Measurements from ENCODE around the gene DLG5. TPM values are rescaled to one million over a fixed set of nuclear protein-coding genes. Genes with fewer than 3 reads are reported as not detected.
"Not testable (repeated sequence)": the region's sequence is repeated elsewhere in the genome, so short reads cannot be mapped to it uniquely, and the experiment has no call there.

Gene DLG5
- polyA plus RNA-seq, 4 donors = 7.8 to 35.9 (median 11.4) TPM

DNA sequence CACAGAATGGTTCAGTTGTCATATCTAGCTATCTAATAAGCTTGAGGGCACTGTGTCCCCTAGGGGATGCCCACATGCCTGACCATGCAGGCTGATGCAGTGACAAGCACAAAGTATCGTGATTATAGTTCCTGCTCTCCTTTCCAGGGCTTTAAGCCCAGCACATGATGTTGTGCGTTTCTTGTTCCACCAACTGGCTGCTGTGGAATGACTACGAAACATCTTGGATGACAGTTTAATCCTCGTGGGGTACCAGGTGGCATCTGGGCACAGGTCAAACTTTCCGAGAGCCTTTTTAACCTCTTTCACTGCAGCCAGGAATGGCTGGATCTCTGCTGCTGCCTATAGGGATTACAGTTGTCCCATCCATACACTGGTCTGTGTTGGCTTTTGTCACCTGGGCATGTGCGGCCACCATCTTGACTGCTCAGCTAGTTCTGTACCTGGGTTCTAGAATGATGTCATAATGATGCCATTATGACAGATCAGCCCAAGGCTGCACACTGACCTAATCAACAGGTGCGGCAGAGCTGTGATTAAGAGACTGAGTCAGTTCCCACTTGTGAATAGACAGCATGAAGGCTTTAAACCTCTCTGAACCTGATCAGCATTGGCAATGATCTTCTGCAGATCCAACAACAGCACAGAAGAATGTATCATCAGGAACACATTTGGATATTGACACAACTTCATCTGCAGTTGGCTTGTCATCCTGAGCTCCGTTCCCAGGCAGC, 144.1 kb downstream of the DLG5 start:
- H3K4me3 ChIP-seq (ENCODE audit: low read depth in 1 of 3, low read length in 3 of 3) = no peak overlapping the region
- H3K27ac ChIP-seq (ENCODE audit: low read depth in 1 of 3, low read length in 2 of 3) = no peak overlapping the region
- peaks cover 0 to 3% of the 10 kb centered on the region in 2 donors for H3K9me3 ChIP-seq (ENCODE audit: control insufficient read depth in 2 of 2, insufficient read depth in 1 of 2, low read depth in 1 of 2, low read length in 1 of 2)
- no peaks in the 10 kb centered on the region for H3K27me3 ChIP-seq (ENCODE audit: control insufficient read depth in 3 of 3, insufficient read depth in 3 of 3, low read length in 3 of 3)
- H3K36me3 ChIP-seq (ENCODE audit: control insufficient read depth in 3 of 3, insufficient read depth in 2 of 3, low read depth in 1 of 3, low read length in 3 of 3) = peaks cover 0 to 58% (median 3%) of the 10 kb centered on the region in 3 donors
- 91 to 95% (median 92%) methylated on average over 8 of the region's 8 CpGs for WGBS, 3 donors
- no peak for DNase-seq
- FAIRE-seq = no peak
- no peaks in the 10 kb centered on the region for H3K4me1 ChIP-seq (ENCODE audit: control insufficient read depth in 3 of 3, insufficient read depth in 2 of 3, low read depth in 1 of 3, low read length in 2 of 3)

DNA sequence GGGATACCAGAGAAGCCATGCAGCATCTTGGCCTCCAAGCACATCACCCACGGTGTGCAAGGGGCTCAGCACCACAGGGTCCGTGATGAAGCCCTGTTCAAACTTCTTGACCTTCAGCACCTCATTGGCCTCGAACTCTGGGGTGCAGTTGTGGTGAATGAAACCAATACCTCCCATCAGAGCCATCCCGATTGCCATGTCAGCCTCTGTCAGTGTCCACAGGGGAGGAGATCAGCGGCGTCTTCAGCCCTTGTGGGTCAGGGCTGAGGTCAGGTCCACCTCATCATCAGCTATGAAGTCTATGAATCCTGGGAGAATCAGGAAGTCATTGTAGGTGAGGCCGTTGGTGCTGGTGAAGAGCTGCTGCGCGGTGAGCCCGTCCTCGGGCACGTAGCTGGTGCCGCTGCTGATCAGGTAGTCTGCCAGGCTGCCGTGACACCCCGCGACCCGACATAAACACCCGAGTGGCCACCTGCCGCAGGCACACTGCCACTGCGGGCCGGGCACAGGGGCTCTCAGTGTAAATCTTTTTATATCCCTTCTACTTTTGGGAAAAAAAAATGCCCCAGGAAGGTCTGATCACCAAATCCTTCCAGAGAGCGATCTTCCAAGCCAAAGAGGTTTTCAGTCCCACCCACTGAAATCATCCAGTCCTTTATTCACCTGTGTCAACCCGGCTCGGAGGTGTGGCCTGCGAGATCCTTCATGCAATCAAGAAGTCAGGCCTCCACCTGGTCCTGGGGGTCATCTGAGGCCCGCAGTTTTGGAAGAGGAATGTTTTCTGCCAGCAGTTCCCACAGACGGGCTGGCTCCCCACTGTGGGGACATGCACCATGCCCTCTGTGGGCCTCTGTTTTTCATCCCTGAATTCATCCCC, 144.9 kb downstream of the DLG5 start:
- FAIRE-seq (no peak), DNase-seq (no peak)
- 91 to 94% (median 94%) methylated on average over 27 of the region's 27 CpGs for WGBS, 3 donors
- no peaks in the 10 kb centered on the region for H3K27me3 ChIP-seq (ENCODE audit: control insufficient read depth in 3 of 3, insufficient read depth in 3 of 3, low read length in 3 of 3)
- H3K4me1 ChIP-seq (ENCODE audit: control insufficient read depth in 3 of 3, insufficient read depth in 2 of 3, low read depth in 1 of 3, low read length in 2 of 3) = no peaks in the 10 kb centered on the region
- no peak overlapping the region for H3K27ac ChIP-seq (ENCODE audit: low read depth in 1 of 3, low read length in 2 of 3)
- peaks cover 0 to 52% (median 3%) of the 10 kb centered on the region in 3 donors for H3K36me3 ChIP-seq (ENCODE audit: control insufficient read depth in 3 of 3, insufficient read depth in 2 of 3, low read depth in 1 of 3, low read length in 3 of 3)
- no peak overlapping the region for H3K4me3 ChIP-seq (ENCODE audit: low read depth in 1 of 3, low read length in 3 of 3)
- peaks cover 0 to 10% of the 10 kb centered on the region in 2 donors for H3K9me3 ChIP-seq (ENCODE audit: control insufficient read depth in 2 of 2, insufficient read depth in 1 of 2, low read depth in 1 of 2, low read length in 1 of 2)

DNA sequence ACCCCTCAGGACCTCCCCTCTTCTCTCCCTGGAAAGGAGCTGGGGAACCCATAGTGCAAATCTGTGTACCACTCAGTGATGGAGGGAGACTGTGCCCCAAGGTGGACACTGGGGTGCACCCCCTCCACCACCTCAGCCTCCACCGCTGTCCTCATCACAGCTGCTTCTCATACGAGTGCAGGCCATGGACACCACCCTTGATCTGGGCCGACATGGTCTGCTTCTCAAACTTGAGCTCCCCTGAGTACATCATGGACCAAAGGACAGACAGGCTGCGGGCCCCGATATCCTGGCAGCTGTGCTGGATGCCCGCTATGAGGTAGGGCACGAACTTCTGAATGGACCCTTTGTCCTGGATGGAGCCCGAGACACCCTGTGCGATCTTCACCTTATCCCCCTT, 146.4 kb downstream of the DLG5 start:
- WGBS, 3 donors = 95 to 96% (median 96%) methylated on average over 9 of the region's 9 CpGs
- Histone ChIP-seq H3K4me1 (ENCODE audit: control insufficient read depth in 3 of 3, insufficient read depth in 2 of 3, low read depth in 1 of 3, low read length in 2 of 3) (no peaks in the 10 kb centered on the region), H3K27me3 (ENCODE audit: control insufficient read depth in 3 of 3, insufficient read depth in 3 of 3, low read length in 3 of 3) (no peaks in the 10 kb centered on the region), H3K27ac (ENCODE audit: low read depth in 1 of 3, low read length in 2 of 3) (no peak overlapping the region), H3K9me3 (ENCODE audit: control insufficient read depth in 2 of 2, insufficient read depth in 1 of 2, low read depth in 1 of 2, low read length in 1 of 2) (peaks cover 0 to 14% of the 10 kb centered on the region in 2 donors), H3K36me3 (ENCODE audit: control insufficient read depth in 3 of 3, insufficient read depth in 2 of 3, low read depth in 1 of 3, low read length in 3 of 3) (peaks cover 0 to 44% (median 3%) of the 10 kb centered on the region in 3 donors), H3K4me3 (ENCODE audit: low read depth in 1 of 3, low read length in 3 of 3) (no peak overlapping the region)
- DNase-seq (no peak), FAIRE-seq (no peak)

DNA sequence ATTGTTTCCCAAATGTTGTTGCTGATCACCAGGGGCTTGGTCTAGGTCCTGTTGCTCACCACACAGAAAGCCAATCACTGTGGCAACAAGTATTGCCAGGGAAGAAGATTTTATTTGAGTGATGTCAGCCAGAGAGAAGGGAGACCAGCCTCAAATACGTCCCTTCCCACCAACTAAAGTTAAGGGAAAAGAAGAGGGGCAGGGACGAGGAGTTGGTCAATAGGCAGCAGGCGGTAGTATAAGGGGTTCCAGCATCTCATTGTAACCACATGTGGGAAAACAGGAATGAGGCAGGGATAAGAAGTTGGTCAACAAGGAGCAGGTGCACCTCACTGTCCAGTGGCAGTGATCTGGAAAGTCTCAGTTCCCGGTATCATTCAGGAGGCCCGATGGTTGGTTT, 150.1 kb downstream of the DLG5 start:
- Histone ChIP-seq H3K36me3 (ENCODE audit: control insufficient read depth in 3 of 3, insufficient read depth in 2 of 3, low read depth in 1 of 3, low read length in 3 of 3) (peaks cover 0 to 25% (median 2%) of the 10 kb centered on the region in 3 donors), H3K9me3 (ENCODE audit: control insufficient read depth in 2 of 2, insufficient read depth in 1 of 2, low read depth in 1 of 2, low read length in 1 of 2) (peaks cover 0 to 14% of the 10 kb centered on the region in 2 donors), H3K4me1 (ENCODE audit: control insufficient read depth in 3 of 3, insufficient read depth in 2 of 3, low read depth in 1 of 3, low read length in 2 of 3) (no peaks in the 10 kb centered on the region), H3K4me3 (ENCODE audit: low read depth in 1 of 3, low read length in 3 of 3) (no peak overlapping the region), H3K27ac (ENCODE audit: low read depth in 1 of 3, low read length in 2 of 3) (no peak overlapping the region), H3K27me3 (ENCODE audit: control insufficient read depth in 3 of 3, insufficient read depth in 3 of 3, low read length in 3 of 3) (no peaks in the 10 kb centered on the region)
- 84 to 93% (median 88%) methylated on average over 5 of the region's 5 CpGs for WGBS, 3 donors
- no peak for DNase-seq
- no peak for FAIRE-seq

DNA sequence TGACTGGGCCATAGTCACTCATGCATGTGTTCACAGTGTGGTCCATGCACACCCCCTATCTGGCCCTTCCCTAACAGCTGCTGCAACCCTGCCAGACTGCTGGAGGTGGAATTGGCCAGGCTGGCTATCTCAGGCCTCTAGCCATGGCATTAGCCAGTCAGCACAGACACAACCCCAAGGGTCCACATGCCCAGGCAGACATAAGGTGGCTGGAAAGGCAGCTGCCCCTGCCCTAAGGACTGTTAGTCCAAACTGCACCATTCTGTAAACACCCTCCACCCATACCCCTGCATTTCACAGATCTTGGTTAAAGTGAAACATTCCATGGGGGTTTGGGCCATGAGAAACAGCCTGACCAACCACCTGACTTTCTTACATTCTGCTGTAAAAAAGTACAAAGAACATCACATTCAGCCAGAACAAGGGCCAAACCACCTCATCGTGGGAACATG, 151.6 kb downstream of the DLG5 start:
- no peak overlapping the region for H3K27ac ChIP-seq (ENCODE audit: low read depth in 1 of 3, low read length in 2 of 3)
- peaks cover 0 to 13% (median 2%) of the 10 kb centered on the region in 3 donors for H3K36me3 ChIP-seq (ENCODE audit: control insufficient read depth in 3 of 3, insufficient read depth in 2 of 3, low read depth in 1 of 3, low read length in 3 of 3)
- no peak overlapping the region for H3K4me3 ChIP-seq (ENCODE audit: low read depth in 1 of 3, low read length in 3 of 3)
- no peaks in the 10 kb centered on the region for H3K4me1 ChIP-seq (ENCODE audit: control insufficient read depth in 3 of 3, insufficient read depth in 2 of 3, low read depth in 1 of 3, low read length in 2 of 3)
- WGBS, 3 donors = 20 to 57% (median 45%) methylated on average over 1 of the region's 1 CpG
- peak in 1 of 2 donors; percentile 38 for DNase-seq
- FAIRE-seq = no peak
- H3K27me3 ChIP-seq (ENCODE audit: control insufficient read depth in 3 of 3, insufficient read depth in 3 of 3, low read length in 3 of 3) = no peaks in the 10 kb centered on the region
- peaks cover 0 to 14% of the 10 kb centered on the region in 2 donors for H3K9me3 ChIP-seq (ENCODE audit: control insufficient read depth in 2 of 2, insufficient read depth in 1 of 2, low read depth in 1 of 2, low read length in 1 of 2)

DNA sequence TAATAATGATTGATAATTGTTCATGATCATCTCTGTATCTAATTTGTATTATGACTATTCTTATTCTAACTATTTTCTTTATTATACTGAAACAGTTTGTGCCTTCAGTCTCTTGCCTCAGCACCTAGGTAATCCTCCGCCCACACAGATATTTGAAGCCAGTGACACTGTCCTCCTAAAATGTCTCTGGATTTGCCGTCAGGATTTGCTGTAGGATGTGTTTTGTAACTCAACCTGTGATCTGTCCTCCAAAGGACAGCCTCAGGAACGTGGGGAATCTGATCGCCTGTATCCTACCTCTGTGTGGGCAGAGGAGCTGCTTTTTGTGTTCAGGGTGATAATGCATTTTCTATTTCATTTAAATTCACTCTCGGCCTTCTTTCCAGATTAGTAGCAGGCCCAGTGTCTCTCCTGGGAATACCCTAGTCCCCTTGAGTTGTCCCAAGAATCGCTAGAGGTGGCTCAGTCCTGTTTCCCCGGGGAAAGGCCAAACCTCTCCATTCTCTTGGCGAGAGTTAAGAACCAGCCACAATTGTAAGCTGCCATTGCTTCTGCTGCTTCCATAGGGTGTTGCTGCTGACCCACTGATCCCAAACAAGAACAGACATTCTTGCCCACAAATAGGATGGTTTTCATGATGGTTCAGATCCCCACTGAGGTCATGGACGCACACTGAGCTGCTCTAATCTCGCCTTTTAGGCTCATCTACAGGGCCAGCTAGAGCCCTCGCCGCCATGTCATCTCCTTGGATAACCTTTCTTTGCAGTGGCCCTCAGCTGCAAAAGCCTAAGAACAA, 152.7 kb downstream of the DLG5 start:
- Histone ChIP-seq H3K4me1 (ENCODE audit: control insufficient read depth in 3 of 3, insufficient read depth in 2 of 3, low read depth in 1 of 3, low read length in 2 of 3) (no peaks in the 10 kb centered on the region), H3K4me3 (ENCODE audit: low read depth in 1 of 3, low read length in 3 of 3) (no peak overlapping the region), H3K9me3 (ENCODE audit: control insufficient read depth in 2 of 2, insufficient read depth in 1 of 2, low read depth in 1 of 2, low read length in 1 of 2) (peaks cover 0 to 14% of the 10 kb centered on the region in 2 donors), H3K36me3 (ENCODE audit: control insufficient read depth in 3 of 3, insufficient read depth in 2 of 3, low read depth in 1 of 3, low read length in 3 of 3) (peaks cover 0 to 5% (median 0%) of the 10 kb centered on the region in 3 donors), H3K27ac (ENCODE audit: low read depth in 1 of 3, low read length in 2 of 3) (no peak overlapping the region), H3K27me3 (ENCODE audit: control insufficient read depth in 3 of 3, insufficient read depth in 3 of 3, low read length in 3 of 3) (no peaks in the 10 kb centered on the region)
- 89 to 90% (median 89%) methylated on average over 12 of the region's 12 CpGs for WGBS, 3 donors
- no peak for FAIRE-seq
- DNase-seq = no peak

DNA sequence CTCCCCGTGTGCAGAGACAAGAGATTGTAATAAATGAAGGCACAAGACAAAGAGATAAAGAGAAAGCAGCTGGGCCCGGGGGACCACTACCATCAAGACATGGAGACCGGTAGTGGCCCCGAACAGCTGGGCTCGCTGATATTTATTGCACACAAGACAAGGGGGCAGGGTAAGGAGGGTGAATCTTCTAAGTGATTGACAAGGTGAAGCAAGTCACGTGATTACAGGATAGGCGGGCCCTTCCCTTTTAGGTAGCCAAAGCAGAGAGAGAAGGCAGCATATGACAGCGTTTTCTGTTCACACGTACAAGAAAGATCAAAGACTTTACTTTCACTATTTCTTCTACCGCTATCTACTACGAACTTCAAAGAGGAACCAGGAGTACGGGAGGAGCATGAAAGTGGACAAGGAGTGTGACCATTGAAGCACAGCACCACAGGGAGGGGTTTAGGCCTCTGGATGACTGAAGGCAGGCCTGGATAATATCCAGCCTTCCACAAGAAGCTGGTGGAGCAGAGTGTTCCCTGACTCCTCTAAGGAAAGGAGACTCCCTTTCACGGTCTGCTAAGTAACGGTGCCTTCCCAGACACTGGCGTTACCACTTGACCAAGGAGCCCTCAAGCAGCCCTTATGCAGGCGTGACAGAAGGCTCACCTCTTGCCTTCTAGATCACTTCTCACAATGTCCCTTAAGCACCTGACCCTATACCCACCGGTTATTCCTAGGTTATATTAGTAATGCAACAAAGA, 153.5 kb downstream of the DLG5 start:
- H3K27me3 ChIP-seq (ENCODE audit: control insufficient read depth in 3 of 3, insufficient read depth in 3 of 3, low read length in 3 of 3); H3K36me3 ChIP-seq (ENCODE audit: control insufficient read depth in 3 of 3, insufficient read depth in 2 of 3, low read depth in 1 of 3, low read length in 3 of 3); FAIRE-seq; H3K4me1 ChIP-seq (ENCODE audit: control insufficient read depth in 3 of 3, insufficient read depth in 2 of 3, low read depth in 1 of 3, low read length in 2 of 3); H3K4me3 ChIP-seq (ENCODE audit: low read depth in 1 of 3, low read length in 3 of 3); DNase-seq; H3K27ac ChIP-seq (ENCODE audit: low read depth in 1 of 3, low read length in 2 of 3): not testable (repeated sequence)
- H3K9me3 ChIP-seq (ENCODE audit: control insufficient read depth in 2 of 2, insufficient read depth in 1 of 2, low read depth in 1 of 2, low read length in 1 of 2) = peaks cover 0 to 14% of the 10 kb centered on the region in 2 donors
- WGBS, 3 donors = 77 to 79% (median 79%) methylated on average over 17 of the region's 17 CpGs

Measured in small intestine (tissue), 7 donors.